ENCODE measurements around the gene PVALB.

Gene PVALB

GRCh38 chr22:36808721-36809344, 8.0 kb downstream of the PVALB start:
- Histone ChIP-seq H3K9me2 (replicated peaks; ENCODE audit: control insufficient read depth, low read length) (no peaks in the 10 kb centered on the region), H3K4me3 (ENCODE audit: low read length) (no peak overlapping the region), H4K20me1 (ENCODE audit: control insufficient read depth, insufficient read depth, low read depth, low read length) (no peaks in the 10 kb centered on the region), H3K27ac (ENCODE audit: low read depth, low read length) (no peak overlapping the region), H3K27me3 (ENCODE audit: control insufficient read depth, low read length) (peaks cover 11% of the 10 kb centered on the region), H3F3A (ENCODE audit: control insufficient read depth, insufficient read depth) (no peaks in the 10 kb centered on the region), H3K36me3 (ENCODE audit: control insufficient read depth, low read length) (no peaks in the 10 kb centered on the region), H3K4me2 (ENCODE audit: low read length) (no peak overlapping the region), H3K79me2 (ENCODE audit: control insufficient read depth, low read length) (no peaks in the 10 kb centered on the region), H3K9me3 (ENCODE audit: control insufficient read depth, insufficient read depth, low read length) (no peaks in the 10 kb centered on the region), H3K4me1 (ENCODE audit: control insufficient read depth, low read length) (no peaks in the 10 kb centered on the region)
- TF ChIP-seq CTCF (IDR thresholded peaks at IDR 0.05; ENCODE audit: low read depth, low read length, poor library complexity, severe bottlenecking) (no peak), EZH2phosphoT487 (IDR thresholded peaks at IDR 0.05; ENCODE audit: borderline replicate concordance, low read length) (no peak)

GRCh38 chr22:36807627-36808026, 9.2 kb downstream of the PVALB start:
- Histone ChIP-seq H3K9me3 (ENCODE audit: control insufficient read depth, insufficient read depth, low read length) (no peaks in the 10 kb centered on the region), H3K9me2 (replicated peaks; ENCODE audit: control insufficient read depth, low read length) (no peaks in the 10 kb centered on the region), H3K79me2 (ENCODE audit: control insufficient read depth, low read length) (no peaks in the 10 kb centered on the region), H3K4me1 (ENCODE audit: control insufficient read depth, low read length) (no peaks in the 10 kb centered on the region), H3K27ac (ENCODE audit: low read depth, low read length) (no peak overlapping the region), H3F3A (ENCODE audit: control insufficient read depth, insufficient read depth) (no peaks in the 10 kb centered on the region), H3K4me2 (ENCODE audit: low read length) (no peak overlapping the region), H4K20me1 (ENCODE audit: control insufficient read depth, insufficient read depth, low read depth, low read length) (no peaks in the 10 kb centered on the region), H3K27me3 (ENCODE audit: control insufficient read depth, low read length) (peaks cover 3% of the 10 kb centered on the region; the same call in 1 of the 2 replicates), H3K36me3 (ENCODE audit: control insufficient read depth, low read length) (no peaks in the 10 kb centered on the region), H3K4me3 (ENCODE audit: low read length) (no peak overlapping the region)
- no peak for TF ChIP-seq EZH2phosphoT487 (IDR thresholded peaks at IDR 0.05; ENCODE audit: borderline replicate concordance, low read length)
- TF ChIP-seq CTCF (IDR thresholded peaks at IDR 0.05; ENCODE audit: low read depth, low read length, poor library complexity, severe bottlenecking): no peak

DNA sequence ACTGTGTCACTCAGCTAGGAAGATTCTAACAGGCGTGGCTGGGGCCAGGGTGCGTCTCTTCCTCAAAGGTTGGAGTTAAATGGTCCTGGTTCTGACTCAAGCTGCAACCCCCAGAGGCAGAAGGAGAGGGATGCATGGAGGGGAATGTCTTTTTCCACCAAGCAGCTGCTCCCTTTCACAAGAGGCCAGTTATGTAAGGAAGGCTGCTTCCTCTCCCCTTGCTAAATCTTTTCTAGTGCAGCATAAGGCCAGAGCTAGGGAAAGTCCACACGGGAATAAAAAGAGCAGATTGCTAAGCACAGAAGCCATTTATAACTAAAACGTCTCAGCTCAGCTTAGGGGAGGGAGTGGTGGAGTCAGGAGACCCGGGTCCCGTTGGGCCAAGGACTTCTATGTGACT, 10.0 kb downstream of the PVALB start:
- Histone ChIP-seq H3K27ac (ENCODE audit: low read depth, low read length) (no peak overlapping the region), H3K27me3 (ENCODE audit: control insufficient read depth, low read length) (peaks cover 3% of the 10 kb centered on the region; the same call in 1 of the 2 replicates), H3K4me3 (ENCODE audit: low read length) (no peak overlapping the region), H3K9me3 (ENCODE audit: control insufficient read depth, insufficient read depth, low read length) (no peaks in the 10 kb centered on the region), H3K36me3 (ENCODE audit: control insufficient read depth, low read length) (no peaks in the 10 kb centered on the region), H3F3A (ENCODE audit: control insufficient read depth, insufficient read depth) (no peaks in the 10 kb centered on the region), H3K79me2 (ENCODE audit: control insufficient read depth, low read length) (no peaks in the 10 kb centered on the region), H3K9me2 (replicated peaks; ENCODE audit: control insufficient read depth, low read length) (no peaks in the 10 kb centered on the region), H3K4me1 (ENCODE audit: control insufficient read depth, low read length) (no peaks in the 10 kb centered on the region), H4K20me1 (ENCODE audit: control insufficient read depth, insufficient read depth, low read depth, low read length) (no peaks in the 10 kb centered on the region), H3K4me2 (ENCODE audit: low read length) (no peak overlapping the region)
- TF ChIP-seq CTCF (IDR thresholded peaks at IDR 0.05; ENCODE audit: low read depth, low read length, poor library complexity, severe bottlenecking) (no peak), EZH2phosphoT487 (IDR thresholded peaks at IDR 0.05; ENCODE audit: borderline replicate concordance, low read length) (no peak)
